ENCODE results near the gene SCNN1A.
"Not testable (repeated sequence)": the region's sequence is repeated elsewhere in the genome, so short reads cannot be mapped to it uniquely, and the experiment has no call there.

SCNN1A gene

GRCh38 chr12:6338536-6338935 lies 36.8 kb downstream of the SCNN1A start:
- not testable (repeated sequence) for DNase-seq; H3K27me3 ChIP-seq (replicated peaks; ENCODE audit: control insufficient read depth, insufficient read depth, low read length, poor library complexity, severe bottlenecking); H3K9me3 ChIP-seq (ENCODE audit: control insufficient read depth, low read length); H3K36me3 ChIP-seq (ENCODE audit: control insufficient read depth, insufficient read depth, low read length)
- peak overlapping the region; percentile 78 for H3K4me3 ChIP-seq (ENCODE audit: insufficient read depth, low read depth, low read length, poor library complexity, severe bottlenecking)
- H3K4me1 ChIP-seq (ENCODE audit: control insufficient read depth, insufficient read depth, low read length, poor library complexity, severe bottlenecking) = peaks cover 66% of the 10 kb centered on the region
- H3K27ac ChIP-seq (ENCODE audit: insufficient read depth, low read length, poor library complexity, severe bottlenecking) = peak overlapping the region; percentile 83

GRCh38 chr12:6337958-6338433 lies 37.4 kb downstream of the SCNN1A start:
- H3K4me3 ChIP-seq (ENCODE audit: insufficient read depth, low read depth, low read length, poor library complexity, severe bottlenecking) = peak overlapping the region; percentile 54
- H3K36me3 ChIP-seq (ENCODE audit: control insufficient read depth, insufficient read depth, low read length) = peaks cover 11% of the 10 kb centered on the region
- no peaks in the 10 kb centered on the region for H3K9me3 ChIP-seq (ENCODE audit: control insufficient read depth, low read length)
- no peaks in the 10 kb centered on the region for H3K27me3 ChIP-seq (replicated peaks; ENCODE audit: control insufficient read depth, insufficient read depth, low read length, poor library complexity, severe bottlenecking)
- peak overlapping the region; percentile 83 for H3K27ac ChIP-seq (ENCODE audit: insufficient read depth, low read length, poor library complexity, severe bottlenecking)
- no peak for DNase-seq
- peaks cover 66% of the 10 kb centered on the region for H3K4me1 ChIP-seq (ENCODE audit: control insufficient read depth, insufficient read depth, low read length, poor library complexity, severe bottlenecking)

GRCh38 chr12:6336889-6337853 lies 38.2 kb downstream of the SCNN1A start:
- Histone ChIP-seq H3K27ac (ENCODE audit: insufficient read depth, low read length, poor library complexity, severe bottlenecking) (peak overlapping the region; percentile 83), H3K4me3 (ENCODE audit: insufficient read depth, low read depth, low read length, poor library complexity, severe bottlenecking) (peak overlapping the region; percentile 54), H3K27me3 (replicated peaks; ENCODE audit: control insufficient read depth, insufficient read depth, low read length, poor library complexity, severe bottlenecking) (no peaks in the 10 kb centered on the region), H3K36me3 (ENCODE audit: control insufficient read depth, insufficient read depth, low read length) (peaks cover 20% of the 10 kb centered on the region), H3K4me1 (ENCODE audit: control insufficient read depth, insufficient read depth, low read length, poor library complexity, severe bottlenecking) (peaks cover 59% of the 10 kb centered on the region), H3K9me3 (ENCODE audit: control insufficient read depth, low read length) (no peaks in the 10 kb centered on the region)
- peak; percentile 61 to 71 (median 64) for DNase-seq

- peaks cover 56% of the 10 kb centered on the region for H3K4me1 ChIP-seq (ENCODE audit: control insufficient read depth, insufficient read depth, low read length, poor library complexity, severe bottlenecking)
- H3K36me3 ChIP-seq (ENCODE audit: control insufficient read depth, insufficient read depth, low read length) = peaks cover 29% of the 10 kb centered on the region
- peak; percentile 22 to 28 (median 26) for DNase-seq
- H3K27me3 ChIP-seq (replicated peaks; ENCODE audit: control insufficient read depth, insufficient read depth, low read length, poor library complexity, severe bottlenecking) = no peaks in the 10 kb centered on the region
- H3K4me3 ChIP-seq (ENCODE audit: insufficient read depth, low read depth, low read length, poor library complexity, severe bottlenecking) = peak overlapping the region; percentile 54
- H3K27ac ChIP-seq (ENCODE audit: insufficient read depth, low read length, poor library complexity, severe bottlenecking) = peak overlapping the region; percentile 83
- no peaks in the 10 kb centered on the region for H3K9me3 ChIP-seq (ENCODE audit: control insufficient read depth, low read length)
Measured at GRCh38 chr12:6336079-6336888, 39.1 kb downstream of the SCNN1A start.

- no peaks in the 10 kb centered on the region for H3K9me3 ChIP-seq (ENCODE audit: control insufficient read depth, low read length)
- peaks cover 56% of the 10 kb centered on the region for H3K4me1 ChIP-seq (ENCODE audit: control insufficient read depth, insufficient read depth, low read length, poor library complexity, severe bottlenecking)
- peak overlapping the region; percentile 83 for H3K27ac ChIP-seq (ENCODE audit: insufficient read depth, low read length, poor library complexity, severe bottlenecking)
- H3K4me3 ChIP-seq (ENCODE audit: insufficient read depth, low read depth, low read length, poor library complexity, severe bottlenecking) = peak overlapping the region; percentile 54
- peak; percentile 68 to 78 (median 78) for DNase-seq
- no peaks in the 10 kb centered on the region for H3K27me3 ChIP-seq (replicated peaks; ENCODE audit: control insufficient read depth, insufficient read depth, low read length, poor library complexity, severe bottlenecking)
- peaks cover 36% of the 10 kb centered on the region for H3K36me3 ChIP-seq (ENCODE audit: control insufficient read depth, insufficient read depth, low read length)
Measured at GRCh38 chr12:6335451-6336078, 39.8 kb downstream of the SCNN1A start.

GRCh38 chr12:6334940-6335450 lies 40.4 kb downstream of the SCNN1A start:
- no peak for DNase-seq
- Histone ChIP-seq H3K9me3 (ENCODE audit: control insufficient read depth, low read length) (no peaks in the 10 kb centered on the region), H3K36me3 (ENCODE audit: control insufficient read depth, insufficient read depth, low read length) (peaks cover 41% of the 10 kb centered on the region), H3K4me1 (ENCODE audit: control insufficient read depth, insufficient read depth, low read length, poor library complexity, severe bottlenecking) (peaks cover 56% of the 10 kb centered on the region), H3K27ac (ENCODE audit: insufficient read depth, low read length, poor library complexity, severe bottlenecking) (peak overlapping the region; percentile 83), H3K4me3 (ENCODE audit: insufficient read depth, low read depth, low read length, poor library complexity, severe bottlenecking) (peak overlapping the region; percentile 14), H3K27me3 (replicated peaks; ENCODE audit: control insufficient read depth, insufficient read depth, low read length, poor library complexity, severe bottlenecking) (no peaks in the 10 kb centered on the region)

- H3K4me1 ChIP-seq (ENCODE audit: control insufficient read depth, insufficient read depth, low read length, poor library complexity, severe bottlenecking) = peaks cover 50% of the 10 kb centered on the region
- no peak overlapping the region for H3K27ac ChIP-seq (ENCODE audit: insufficient read depth, low read length, poor library complexity, severe bottlenecking)
- no peak overlapping the region for H3K4me3 ChIP-seq (ENCODE audit: insufficient read depth, low read depth, low read length, poor library complexity, severe bottlenecking)
- no peaks in the 10 kb centered on the region for H3K9me3 ChIP-seq (ENCODE audit: control insufficient read depth, low read length)
- DNase-seq = no peak
- H3K36me3 ChIP-seq (ENCODE audit: control insufficient read depth, insufficient read depth, low read length) = peaks cover 48% of the 10 kb centered on the region
- no peaks in the 10 kb centered on the region for H3K27me3 ChIP-seq (replicated peaks; ENCODE audit: control insufficient read depth, insufficient read depth, low read length, poor library complexity, severe bottlenecking)
Measured at GRCh38 chr12:6334359-6334758, 41.0 kb downstream of the SCNN1A start.

- Histone ChIP-seq H3K4me1 (ENCODE audit: control insufficient read depth, insufficient read depth, low read length, poor library complexity, severe bottlenecking) (peaks cover 44% of the 10 kb centered on the region), H3K36me3 (ENCODE audit: control insufficient read depth, insufficient read depth, low read length) (peaks cover 56% of the 10 kb centered on the region), H3K27me3 (replicated peaks; ENCODE audit: control insufficient read depth, insufficient read depth, low read length, poor library complexity, severe bottlenecking) (no peaks in the 10 kb centered on the region), H3K4me3 (ENCODE audit: insufficient read depth, low read depth, low read length, poor library complexity, severe bottlenecking) (no peak overlapping the region), H3K9me3 (ENCODE audit: control insufficient read depth, low read length) (no peaks in the 10 kb centered on the region), H3K27ac (ENCODE audit: insufficient read depth, low read length, poor library complexity, severe bottlenecking) (no peak overlapping the region)
- no peak for DNase-seq
Measured at GRCh38 chr12:6333566-6333965, 41.8 kb downstream of the SCNN1A start.

- H3K36me3 ChIP-seq (ENCODE audit: control insufficient read depth, insufficient read depth, low read length) = peaks cover 58% of the 10 kb centered on the region
- no peak overlapping the region for H3K4me3 ChIP-seq (ENCODE audit: insufficient read depth, low read depth, low read length, poor library complexity, severe bottlenecking)
- H3K27me3 ChIP-seq (replicated peaks; ENCODE audit: control insufficient read depth, insufficient read depth, low read length, poor library complexity, severe bottlenecking) = no peaks in the 10 kb centered on the region
- H3K27ac ChIP-seq (ENCODE audit: insufficient read depth, low read length, poor library complexity, severe bottlenecking) = peak overlapping the region; percentile 43
- no peak for DNase-seq
- H3K4me1 ChIP-seq (ENCODE audit: control insufficient read depth, insufficient read depth, low read length, poor library complexity, severe bottlenecking) = peaks cover 38% of the 10 kb centered on the region
- H3K9me3 ChIP-seq (ENCODE audit: control insufficient read depth, low read length) = no peaks in the 10 kb centered on the region
Measured at GRCh38 chr12:6333029-6333428, 42.3 kb downstream of the SCNN1A start.
